ENCODE measurements around the gene OSCAR.

OSCAR gene

GRCh38 chr19:54100561-54100960 is at the start of gene OSCAR:
Gene OSCAR, minus strand, starts transcription at chr19:54100803. Its CDS starts 11 bp downstream, at chr19:54100792.
- no peak for DNase-seq

- no peak for DNase-seq
Measured at GRCh38 chr19:54149021-54149812, 48.6 kb upstream of the OSCAR start.

- DNase-seq = no peak
Measured at GRCh38 chr19:54148158-54148557, 47.6 kb upstream of the OSCAR start.

GRCh38 chr19:54147676-54148075 is 47.1 kb upstream of the OSCAR start:
- no peak for DNase-seq

GRCh38 chr19:54145541-54146158 is 45.0 kb upstream of the OSCAR start:
- DNase-seq = no peak

- no peak for DNase-seq
Measured at GRCh38 chr19:54142166-54142780, 41.7 kb upstream of the OSCAR start.

- no peak for DNase-seq
Measured at GRCh38 chr19:54141356-54141755, 40.8 kb upstream of the OSCAR start.

GRCh38 chr19:54138489-54139256 is 38.1 kb upstream of the OSCAR start:
- DNase-seq = no peak

- no peak for DNase-seq
Measured at GRCh38 chr19:54137699-54138488, 37.3 kb upstream of the OSCAR start, which contains the start of gene CNOT3. Gene CNOT3, plus strand, starts transcription at chr19:54137762. Its CDS starts 5,217 bp downstream, at chr19:54142979.

- peak; percentile 96 for DNase-seq
Measured at GRCh38 chr19:54136864-54137698, 36.5 kb upstream of the OSCAR start.

- no peak for DNase-seq
Measured at GRCh38 chr19:54136086-54136863, 35.7 kb upstream of the OSCAR start.

- DNase-seq = no peak
Measured at GRCh38 chr19:54133957-54134590, 33.5 kb upstream of the OSCAR start.

GRCh38 chr19:54133312-54133956 is 32.8 kb upstream of the OSCAR start:
- DNase-seq = no peak

GRCh38 chr19:54129617-54129996 is 29.0 kb upstream of the OSCAR start:
- no peak for DNase-seq

- no peak for DNase-seq
Measured at GRCh38 chr19:54128796-54129616, 28.4 kb upstream of the OSCAR start.

GRCh38 chr19:54128441-54128725 is 27.8 kb upstream of the OSCAR start:
- DNase-seq = no peak

- no peak for DNase-seq
Measured at GRCh38 chr19:54127688-54128440, 27.3 kb upstream of the OSCAR start.

- DNase-seq = no peak
Measured at GRCh38 chr19:54125713-54126112, 25.1 kb upstream of the OSCAR start.

All from activated T-cell treated with anti-CD3 and anti-CD28 coated beads for 4 hours (primary cell).